NB4 (cell line): Measurements from ENCODE around the gene RHBDF2.

Experiments
- CTCF ChIP-seq: IDR thresholded peaks from one replicate; pipeline ENCODE4 v1.5.1; 2012; ENCODE audit warnings: low read depth, low read length
- MYC ChIP-seq: IDR thresholded peaks from 2 replicates; pipeline ENCODE4 v1.6.1; 2011; ENCODE audit warnings: low read depth, low read length
- POLR2A ChIP-seq: IDR thresholded peaks from 2 replicates; pipeline ENCODE4 v1.6.1; 2011; ENCODE audit warnings: mild to moderate bottlenecking; ENCODE audit not compliant: insufficient read length; ENCODE audit errors: extremely low read depth
- TF ChIP-seq, protein P1 (sequence below): IDR thresholded peaks from 2 replicates; pipeline ENCODE4 v1.6.1; 2011; ENCODE audit warnings: low read depth, low read length

GRCh38 chr17:76439314-76439928 is 61.8 kb downstream of the RHBDF2 start:
- TF ChIP-seq POLR2A = no peak
- no peak for TF ChIP-seq MYC
- TF ChIP-seq CTCF = no peak
- TF ChIP-seq, protein P1, sequence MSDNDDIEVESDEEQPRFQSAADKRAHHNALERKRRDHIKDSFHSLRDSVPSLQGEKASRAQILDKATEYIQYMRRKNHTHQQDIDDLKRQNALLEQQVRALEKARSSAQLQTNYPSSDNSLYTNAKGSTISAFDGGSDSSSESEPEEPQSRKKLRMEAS = no peak
